Measurements from ENCODE around the gene G6PD. TPM values are rescaled to one million over a fixed set of nuclear protein-coding genes. Genes with fewer than 3 reads are reported as not detected.
"Not testable (repeated sequence)": the region's sequence is repeated elsewhere in the genome, so short reads cannot be mapped to it uniquely, and the experiment has no call there.

G6PD gene
- total RNA-seq (10 to 100 TPM; 66.2 to 70.9 TPM), polyA plus RNA-seq (10 to 100 TPM; 19.7 to 61.8 TPM)
- long read RNA-seq, donor 1, transcript G6PD-211 (13 exons, 2,632 nt): major isoform, 30 of 75 reads
- long read RNA-seq, donor 1, partial matches to known transcripts: 39 of 75 reads
- long read RNA-seq, donor 1, other reads (novel, unspliced or antisense): 5 of 75 reads
- long read RNA-seq, donor 2, partial matches to known transcripts: 3 of 4 reads
- long read RNA-seq, donor 2, other reads (novel, unspliced or antisense): 0 of 4 reads

GRCh38 chrX:154546354-154547244 is at the start of gene G6PD:
Gene G6PD (minus strand): TSS chrX:154546846. CDS start chrX:154546155, 691 bp downstream.
- no peaks in the 10 kb centered on the region for H3K36me3 ChIP-seq (ENCODE audit: control insufficient read depth in 1 of 2, insufficient read depth in 2 of 2, low read length in 1 of 2)
- peak within 1 kb of the TSS in 1 of 2 donors; percentile 72 for H3K27ac ChIP-seq (ENCODE audit: low read depth in 1 of 2, low read length in 2 of 2)
- intact Hi-C loops (cut with DNase I): no loop called here
- DNase-seq (no peak), ATAC-seq (ENCODE audit: low FRiP score) (peak; percentile 83)
- no peaks in the 10 kb centered on the region for H3K4me1 ChIP-seq (ENCODE audit: control insufficient read depth in 1 of 2, insufficient read depth in 2 of 2, low read length in 2 of 2)
- WGBS, 2 donors: 0 to 38% methylated on average over 77 to 92 of the region's 92 CpGs
- H3K4me3 ChIP-seq (ENCODE audit: low read length in 2 of 2): peak within 1 kb of the TSS; percentile 9 to 24
- H3K9me3 ChIP-seq (ENCODE audit: control insufficient read depth, low read length): no peaks in the 10 kb centered on the region
- no peaks in the 10 kb centered on the region for H3K27me3 ChIP-seq (ENCODE audit: control insufficient read depth in 1 of 2, insufficient read depth in 2 of 2, low read length in 1 of 2)

GRCh38 chrX:154595559-154596249 is 49.1 kb upstream of the G6PD start:
- no peaks in the 10 kb centered on the region for H3K36me3 ChIP-seq (ENCODE audit: control insufficient read depth in 1 of 2, insufficient read depth in 2 of 2, low read length in 1 of 2)
- intact Hi-C loops (cut with DNase I): no loop called here
- no peak overlapping the region for H3K27ac ChIP-seq (ENCODE audit: low read depth in 1 of 2, low read length in 2 of 2)
- no peaks in the 10 kb centered on the region for H3K27me3 ChIP-seq (ENCODE audit: control insufficient read depth in 1 of 2, insufficient read depth in 2 of 2, low read length in 1 of 2)
- no peak for ATAC-seq (ENCODE audit: low FRiP score)
- no peak overlapping the region for H3K4me3 ChIP-seq (ENCODE audit: low read length in 2 of 2)
- no peaks in the 10 kb centered on the region for H3K9me3 ChIP-seq (ENCODE audit: control insufficient read depth, low read length)
- WGBS, 2 donors: 55 to 72% methylated on average over 2 of the region's 2 CpGs
- no peak for DNase-seq
- no peaks in the 10 kb centered on the region for H3K4me1 ChIP-seq (ENCODE audit: control insufficient read depth in 1 of 2, insufficient read depth in 2 of 2, low read length in 2 of 2)

- ATAC-seq (ENCODE audit: low FRiP score) (no peak), DNase-seq (peak in 1 of 2 donors; percentile 33)
- no peaks in the 10 kb centered on the region for H3K27me3 ChIP-seq (ENCODE audit: control insufficient read depth in 1 of 2, insufficient read depth in 2 of 2, low read length in 1 of 2)
- 72 to 87% methylated on average over 4 of the region's 4 CpGs for WGBS, 2 donors
- H3K9me3 ChIP-seq (ENCODE audit: control insufficient read depth, low read length): no peaks in the 10 kb centered on the region
- H3K4me1 ChIP-seq (ENCODE audit: control insufficient read depth in 1 of 2, insufficient read depth in 2 of 2, low read length in 2 of 2): no peaks in the 10 kb centered on the region
- H3K27ac ChIP-seq (ENCODE audit: low read depth in 1 of 2, low read length in 2 of 2): no peak overlapping the region
- intact Hi-C loops (cut with DNase I): no loop called here
- no peaks in the 10 kb centered on the region for H3K36me3 ChIP-seq (ENCODE audit: control insufficient read depth in 1 of 2, insufficient read depth in 2 of 2, low read length in 1 of 2)
- no peak overlapping the region for H3K4me3 ChIP-seq (ENCODE audit: low read length in 2 of 2)
These were observed 47.8 kb upstream of the G6PD start for GRCh38 chrX:154594491-154594890.

- H3K9me3 ChIP-seq (ENCODE audit: control insufficient read depth, low read length): no peaks in the 10 kb centered on the region
- ATAC-seq (ENCODE audit: low FRiP score) (no peak), DNase-seq (peak in 1 of 2 donors; percentile 16)
- H3K4me3 ChIP-seq (ENCODE audit: low read length in 2 of 2): no peak overlapping the region
- no peaks in the 10 kb centered on the region for H3K4me1 ChIP-seq (ENCODE audit: control insufficient read depth in 1 of 2, insufficient read depth in 2 of 2, low read length in 2 of 2)
- no peaks in the 10 kb centered on the region for H3K36me3 ChIP-seq (ENCODE audit: control insufficient read depth in 1 of 2, insufficient read depth in 2 of 2, low read length in 1 of 2)
- intact Hi-C loops (cut with DNase I): no loop called here
- no peak overlapping the region for H3K27ac ChIP-seq (ENCODE audit: low read depth in 1 of 2, low read length in 2 of 2)
- no peaks in the 10 kb centered on the region for H3K27me3 ChIP-seq (ENCODE audit: control insufficient read depth in 1 of 2, insufficient read depth in 2 of 2, low read length in 1 of 2)
- 80 to 87% methylated on average over 5 of the region's 5 CpGs for whole genome bisulfite sequencing, 2 donors
These were observed 46.6 kb upstream of the G6PD start for GRCh38 chrX:154593201-154593600.

GRCh38 chrX:154592505-154592904 is 45.9 kb upstream of the G6PD start:
- no peak for ATAC-seq (ENCODE audit: low FRiP score)
- no peaks in the 10 kb centered on the region for H3K9me3 ChIP-seq (ENCODE audit: control insufficient read depth, low read length)
- 85 to 90% methylated on average over 5 of the region's 5 CpGs for WGBS, 2 donors
- intact Hi-C loops (cut with DNase I): no loop called here
- no peaks in the 10 kb centered on the region for H3K36me3 ChIP-seq (ENCODE audit: control insufficient read depth in 1 of 2, insufficient read depth in 2 of 2, low read length in 1 of 2)
- no peaks in the 10 kb centered on the region for H3K27me3 ChIP-seq (ENCODE audit: control insufficient read depth in 1 of 2, insufficient read depth in 2 of 2, low read length in 1 of 2)
- no peaks in the 10 kb centered on the region for H3K4me1 ChIP-seq (ENCODE audit: control insufficient read depth in 1 of 2, insufficient read depth in 2 of 2, low read length in 2 of 2)
- no peak overlapping the region for H3K27ac ChIP-seq (ENCODE audit: low read depth in 1 of 2, low read length in 2 of 2)
- peak in 1 of 2 donors; percentile 61 for DNase-seq
- no peak overlapping the region for H3K4me3 ChIP-seq (ENCODE audit: low read length in 2 of 2)

GRCh38 chrX:154590415-154590814 is 43.8 kb upstream of the G6PD start:
- H3K27ac ChIP-seq (ENCODE audit: low read depth in 1 of 2, low read length in 2 of 2); H3K4me3 ChIP-seq (ENCODE audit: low read length in 2 of 2); H3K36me3 ChIP-seq (ENCODE audit: control insufficient read depth in 1 of 2, insufficient read depth in 2 of 2, low read length in 1 of 2); intact Hi-C loops (cut with DNase I); DNase-seq; H3K27me3 ChIP-seq (ENCODE audit: control insufficient read depth in 1 of 2, insufficient read depth in 2 of 2, low read length in 1 of 2); H3K9me3 ChIP-seq (ENCODE audit: control insufficient read depth, low read length); ATAC-seq (ENCODE audit: low FRiP score); H3K4me1 ChIP-seq (ENCODE audit: control insufficient read depth in 1 of 2, insufficient read depth in 2 of 2, low read length in 2 of 2): not testable (repeated sequence)
- WGBS, 2 donors: 53% methylated on average over 3 of the region's 13 CpGs; no CpG with 5 or more reads in 1 of the 2 donors

GRCh38 chrX:154584585-154585183 is 38.0 kb upstream of the G6PD start, which contains the start of gene CTAG1A:
Gene CTAG1A (plus strand): TSS chrX:154585133. CDS start chrX:154585207, 74 bp downstream.
- H3K4me3 ChIP-seq (ENCODE audit: low read length in 2 of 2); H3K4me1 ChIP-seq (ENCODE audit: control insufficient read depth in 1 of 2, insufficient read depth in 2 of 2, low read length in 2 of 2); DNase-seq; H3K27ac ChIP-seq (ENCODE audit: low read depth in 1 of 2, low read length in 2 of 2); intact Hi-C loops (cut with DNase I); H3K9me3 ChIP-seq (ENCODE audit: control insufficient read depth, low read length); H3K36me3 ChIP-seq (ENCODE audit: control insufficient read depth in 1 of 2, insufficient read depth in 2 of 2, low read length in 1 of 2); H3K27me3 ChIP-seq (ENCODE audit: control insufficient read depth in 1 of 2, insufficient read depth in 2 of 2, low read length in 1 of 2): not testable (repeated sequence)
- no CpG with 5 or more reads among the region's 39 CpGs for WGBS, 2 donors
- ATAC-seq (ENCODE audit: low FRiP score): peak; percentile 28

- H3K9me3 ChIP-seq (ENCODE audit: control insufficient read depth, low read length); intact Hi-C loops (cut with DNase I); ATAC-seq (ENCODE audit: low FRiP score); DNase-seq; H3K36me3 ChIP-seq (ENCODE audit: control insufficient read depth in 1 of 2, insufficient read depth in 2 of 2, low read length in 1 of 2); H3K27me3 ChIP-seq (ENCODE audit: control insufficient read depth in 1 of 2, insufficient read depth in 2 of 2, low read length in 1 of 2); H3K4me3 ChIP-seq (ENCODE audit: low read length in 2 of 2); H3K27ac ChIP-seq (ENCODE audit: low read depth in 1 of 2, low read length in 2 of 2); H3K4me1 ChIP-seq (ENCODE audit: control insufficient read depth in 1 of 2, insufficient read depth in 2 of 2, low read length in 2 of 2): not testable (repeated sequence)
- no CpG with 5 or more reads among the region's 8 CpGs for WGBS, 2 donors
These were observed 36.3 kb upstream of the G6PD start for GRCh38 chrX:154582994-154583393.

Measured in aorta (tissue), 5 donors.